ENCODE measurements around the gene FAM89B. TPM values are rescaled to one million over a fixed set of nuclear protein-coding genes. Genes with fewer than 3 reads are reported as not detected.
A peak's percentile ranks its signal among the peaks of the same experiment; 100 is the strongest.

Gene FAM89B
- total and polyA plus RNA-seq, 2 donors (not counting 1 experiment from before 2014, with no cell fraction given) = 30.4 to 50.2 TPM

GRCh38 chr11:65542738-65543390 is 29.5 kb upstream of the FAM89B start:
- POLR2A ChIA-PET = interaction anchor here (0.6 to 1.1 kb wide), 3 partner anchors 47 to 140 kb away, joined by 3 read pairs; partner anchors contain the start of gene KCNK7
- ATAC-seq (ENCODE audit: low read depth) (no peak), DNase-seq (no peak)
- H3K9me3 ChIP-seq (ENCODE audit: control extremely low read depth in 1 of 3, control insufficient read depth in 2 of 3, insufficient read depth in 1 of 3, low read length in 2 of 3) = no peaks in the 10 kb centered on the region
- WGBS (ENCODE audit: insufficient coverage) = 90% methylated on average over 2 of the region's 3 CpGs
- peak overlapping the region; percentile 5 for H3K27ac Mint-ChIP-seq
- no peaks in the 10 kb centered on the region for H3K27me3 ChIP-seq (replicated peaks in 1 of 4; ENCODE audit: control extremely low read depth in 1 of 4, control insufficient read depth in 3 of 4, insufficient read depth in 4 of 4, low read length in 3 of 4)
- no peaks in the 10 kb centered on the region for H3K27me3 Mint-ChIP-seq
- no peak overlapping the region for H3K4me2 ChIP-seq (replicated peaks; ENCODE audit: low read depth, low read length, poor library complexity, severe bottlenecking)
- no peaks in the 10 kb centered on the region for H3K9me3 Mint-ChIP-seq (ENCODE audit: insufficient read depth)
- H3K4me3 Mint-ChIP-seq = no peak overlapping the region
- intact Hi-C loops (cut with micrococcal nuclease) = loop anchor here (10.0 kb wide), 1 partner anchor 428 kb away; the partner anchor contains the start of genes TM7SF2 and ZNHIT2
- H3K4me1 Mint-ChIP-seq = peaks cover 43% of the 10 kb centered on the region
- H3K27ac ChIP-seq (ENCODE audit: low read length in 2 of 2) = no peak overlapping the region
- CTCF ChIA-PET = interaction anchor here (1.0 to 9.2 kb wide), 6 partner anchors 9 to 154 kb away, joined by 4 to 144 read pairs (median 49); partner anchors contain the start of genes FAM89B and ZNRD2
- H3K79me2 ChIP-seq (ENCODE audit: control insufficient read depth, insufficient read depth, low read length) = no peaks in the 10 kb centered on the region
- H3K4me1 ChIP-seq (ENCODE audit: control insufficient read depth in 2 of 2, insufficient read depth in 2 of 2, low read length in 2 of 2) = peaks cover 28 to 38% of the 10 kb centered on the region in 2 donors
- H2AFZ ChIP-seq (ENCODE audit: insufficient read depth, low read depth, low read length, poor library complexity, severe bottlenecking) = no peak overlapping the region
- no peak for TF ChIP-seq CTCF (IDR thresholded peaks at IDR 0.05)
- no peak for TF ChIP-seq EZH2 (IDR thresholded peaks at IDR 0.05; ENCODE audit: borderline replicate concordance, insufficient read depth, low read depth, low read length, poor library complexity, severe bottlenecking)
- H3K36me3 ChIP-seq (replicated peaks in 1 of 2; ENCODE audit: control extremely low read depth in 1 of 2, control insufficient read depth in 1 of 2, extremely low read depth in 1 of 2, insufficient read depth in 2 of 2, low read length in 1 of 2) = peaks cover 0 to 9% of the 10 kb centered on the region in 2 experiments
- peaks cover 7% of the 10 kb centered on the region for H4K20me1 ChIP-seq (ENCODE audit: control insufficient read depth, insufficient read depth, low read length, poor library complexity, severe bottlenecking)
- H3K4me3 ChIP-seq (ENCODE audit: control extremely low read depth in 1 of 5, extremely low read depth in 1 of 5, insufficient read depth in 1 of 5, low read depth in 2 of 5, low read length in 4 of 5) = no peak overlapping the region
- H3K9ac ChIP-seq (ENCODE audit: low read length) = no peak overlapping the region

GRCh38 chr11:65545853-65546216 is 26.5 kb upstream of the FAM89B start:
- CTCF ChIA-PET = interaction anchor here (1.3 to 9.2 kb wide), 3 partner anchors 26 to 69 kb away, joined by 3 to 144 read pairs (median 86); partner anchors contain the start of genes FAM89B and ZNRD2
- no peak overlapping the region for H2AFZ ChIP-seq (ENCODE audit: insufficient read depth, low read depth, low read length, poor library complexity, severe bottlenecking)

More at GRCh38 chr11:65545853-65546216, 26.5 kb upstream of the FAM89B start:
- peak overlapping the region; percentile 79 to 93 for H3K27ac ChIP-seq (ENCODE audit: low read length in 2 of 2)
- no peak for DNase-seq
- peak overlapping the region; percentile 89 for H3K4me3 Mint-ChIP-seq
- ATAC-seq (ENCODE audit: low read depth) = no peak
- H4K20me1 ChIP-seq (ENCODE audit: control insufficient read depth, insufficient read depth, low read length, poor library complexity, severe bottlenecking) = no peaks in the 10 kb centered on the region
- WGBS (ENCODE audit: insufficient coverage) = 33% methylated on average over 3 of the region's 4 CpGs
- POLR2A ChIA-PET = interaction anchor here (0.6 to 3.2 kb wide), 5 partner anchors 13 to 94 kb away, joined by 3 to 11 read pairs (median 3); partner anchors contain the start of genes FAM89B, LTBP3 and ZNRD2
- peak overlapping the region; percentile 90 for H3K4me2 ChIP-seq (replicated peaks; ENCODE audit: low read depth, low read length, poor library complexity, severe bottlenecking)
- H3K4me1 ChIP-seq (ENCODE audit: control insufficient read depth in 2 of 2, insufficient read depth in 2 of 2, low read length in 2 of 2) = peaks cover 36 to 52% of the 10 kb centered on the region in 2 donors
- intact Hi-C loops (cut with micrococcal nuclease) = loop anchor here (1.0 to 10.0 kb wide), 3 partner anchors 24 to 431 kb away; partner anchors contain the start of genes PCNX3, TM7SF2, ZNHIT2 and ZNRD2
- no peak overlapping the region for H3K9ac ChIP-seq (ENCODE audit: low read length)
- H3K79me2 ChIP-seq (ENCODE audit: control insufficient read depth, insufficient read depth, low read length) = no peaks in the 10 kb centered on the region
- H3K9me3 Mint-ChIP-seq (ENCODE audit: insufficient read depth) = no peaks in the 10 kb centered on the region
- TF ChIP-seq CTCF (IDR thresholded peaks at IDR 0.05) (no peak), EZH2 (IDR thresholded peaks at IDR 0.05; ENCODE audit: borderline replicate concordance, insufficient read depth, low read depth, low read length, poor library complexity, severe bottlenecking) (no peak)
- H3K27ac Mint-ChIP-seq = peak overlapping the region; percentile 93
- peaks cover 58% of the 10 kb centered on the region for H3K4me1 Mint-ChIP-seq
- no peaks in the 10 kb centered on the region for H3K27me3 ChIP-seq (replicated peaks in 1 of 4; ENCODE audit: control extremely low read depth in 1 of 4, control insufficient read depth in 3 of 4, insufficient read depth in 4 of 4, low read length in 3 of 4)
- H3K4me3 ChIP-seq (ENCODE audit: control extremely low read depth in 1 of 5, extremely low read depth in 1 of 5, insufficient read depth in 1 of 5, low read depth in 2 of 5, low read length in 4 of 5) = peak overlapping the region in 3 of 5 experiments; percentile 31 to 55 (median 48)
- no peaks in the 10 kb centered on the region for H3K27me3 Mint-ChIP-seq
- H3K9me3 ChIP-seq (ENCODE audit: control extremely low read depth in 1 of 3, control insufficient read depth in 2 of 3, insufficient read depth in 1 of 3, low read length in 2 of 3) = no peaks in the 10 kb centered on the region
- H3K36me3 ChIP-seq (replicated peaks in 1 of 2; ENCODE audit: control extremely low read depth in 1 of 2, control insufficient read depth in 1 of 2, extremely low read depth in 1 of 2, insufficient read depth in 2 of 2, low read length in 1 of 2) = no peaks in the 10 kb centered on the region
